HG03457 (cell line): ENCODE results near the gene MCUB.

ENCODE experiments used
- ATAC-seq: cut with Tn5 transposase; IDR thresholded peaks from one replicate; pipeline ENCODE4 v1.9.1; 2021; ENCODE audit warnings: moderate number of reproducible peaks; ENCODE audit not compliant: unreplicated experiment

MCUB gene

GRCh38 chr4:109723110-109723509, 163.1 kb downstream of the MCUB start:
- ATAC-seq, result no peak

- no peak for ATAC-seq
These were observed 168.3 kb downstream of the MCUB start for GRCh38 chr4:109728385-109728784.

- no peak for ATAC-seq
These were observed 169.2 kb downstream of the MCUB start for GRCh38 chr4:109729117-109729717.

GRCh38 chr4:109729718-109730618, 169.9 kb downstream of the MCUB start, which contains the start of gene PLA2G12A:
Gene PLA2G12A (minus strand): TSS chr4:109730070. CDS start chr4:109729809, 261 bp downstream.
- peak; percentile 68 for ATAC-seq

- no peak for ATAC-seq
These were observed 170.8 kb downstream of the MCUB start for GRCh38 chr4:109730619-109731545.

GRCh38 chr4:109733728-109734127, 173.7 kb downstream of the MCUB start:
- ATAC-seq, result no peak

- no peak for ATAC-seq
These were observed 175.7 kb downstream of the MCUB start for GRCh38 chr4:109735566-109736365.
